Measurements from ENCODE around the gene GTPBP8.
"Not testable (repeated sequence)": the region's sequence is repeated elsewhere in the genome, so short reads cannot be mapped to it uniquely, and the experiment has no call there.

Gene GTPBP8

DNA sequence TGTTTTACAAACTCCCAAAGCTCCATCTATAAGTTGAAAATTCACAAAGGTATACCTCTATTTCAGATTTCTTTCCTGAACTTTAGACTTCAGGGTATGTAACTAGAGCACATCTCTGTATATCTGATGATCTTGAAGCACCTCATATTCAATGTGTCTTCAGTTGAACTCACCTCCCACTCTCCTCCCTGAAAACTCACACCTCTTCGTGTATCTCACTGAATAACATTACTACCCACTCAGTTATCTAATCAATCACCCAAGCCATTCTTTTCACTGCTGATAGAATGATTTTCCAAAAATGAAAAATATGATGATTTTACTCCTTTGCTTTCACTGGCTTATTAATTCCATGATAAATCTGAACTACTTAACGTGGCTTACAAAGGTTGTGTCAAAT is 52.9 kb downstream of the GTPBP8 start:
- H3K36me3 ChIP-seq (ENCODE audit: control insufficient read depth in 2 of 2, insufficient read depth in 1 of 2, low read length in 2 of 2): no peaks in the 10 kb centered on the region
- H3K9me3 ChIP-seq (ENCODE audit: control insufficient read depth, insufficient read depth, low read depth, low read length): no peaks in the 10 kb centered on the region
- H3K4me3 ChIP-seq (ENCODE audit: low read depth, low read length): no peak overlapping the region
- H3K4me1 ChIP-seq (ENCODE audit: control insufficient read depth, insufficient read depth, low read length): no peaks in the 10 kb centered on the region
- H3K27ac ChIP-seq (ENCODE audit: extremely low read depth, low read depth, low read length): no peak overlapping the region
- POLR2A ChIA-PET: no interaction called here
- CTCF ChIA-PET: interaction anchor here (0.9 to 1.6 kb wide), 3 partner anchors 245 to 535 kb away, joined by 4 to 6 read pairs (median 6); no protein-coding TSS in a partner anchor
- TF ChIP-seq ZNF175 (tag by site-specific recombination; IDR thresholded peaks at IDR 0.05): no peak
- TF ChIP-seq, protein P1, sequence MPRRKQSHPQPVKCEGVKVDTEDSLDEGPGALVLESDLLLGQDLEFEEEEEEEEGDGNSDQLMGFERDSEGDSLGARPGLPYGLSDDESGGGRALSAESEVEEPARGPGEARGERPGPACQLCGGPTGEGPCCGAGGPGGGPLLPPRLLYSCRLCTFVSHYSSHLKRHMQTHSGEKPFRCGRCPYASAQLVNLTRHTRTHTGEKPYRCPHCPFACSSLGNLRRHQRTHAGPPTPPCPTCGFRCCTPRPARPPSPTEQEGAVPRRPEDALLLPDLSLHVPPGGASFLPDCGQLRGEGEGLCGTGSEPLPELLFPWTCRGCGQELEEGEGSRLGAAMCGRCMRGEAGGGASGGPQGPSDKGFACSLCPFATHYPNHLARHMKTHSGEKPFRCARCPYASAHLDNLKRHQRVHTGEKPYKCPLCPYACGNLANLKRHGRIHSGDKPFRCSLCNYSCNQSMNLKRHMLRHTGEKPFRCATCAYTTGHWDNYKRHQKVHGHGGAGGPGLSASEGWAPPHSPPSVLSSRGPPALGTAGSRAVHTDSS (tag by site-specific recombination; IDR thresholded peaks at IDR 0.05): no peak
- TF ChIP-seq ZNF366 (tag by site-specific recombination; conservative IDR thresholded peaks at IDR 0.05): no peak
- TF ChIP-seq ZNF785 (tag by site-specific recombination; IDR thresholded peaks at IDR 0.05): no peak
- no peak for TF ChIP-seq ZNF10 (tag by site-specific recombination; IDR thresholded peaks at IDR 0.05)
- TF ChIP-seq ZNF292 (tag by site-specific recombination; IDR thresholded peaks at IDR 0.05; ENCODE audit: borderline replicate concordance, low read depth): no peak

DNA sequence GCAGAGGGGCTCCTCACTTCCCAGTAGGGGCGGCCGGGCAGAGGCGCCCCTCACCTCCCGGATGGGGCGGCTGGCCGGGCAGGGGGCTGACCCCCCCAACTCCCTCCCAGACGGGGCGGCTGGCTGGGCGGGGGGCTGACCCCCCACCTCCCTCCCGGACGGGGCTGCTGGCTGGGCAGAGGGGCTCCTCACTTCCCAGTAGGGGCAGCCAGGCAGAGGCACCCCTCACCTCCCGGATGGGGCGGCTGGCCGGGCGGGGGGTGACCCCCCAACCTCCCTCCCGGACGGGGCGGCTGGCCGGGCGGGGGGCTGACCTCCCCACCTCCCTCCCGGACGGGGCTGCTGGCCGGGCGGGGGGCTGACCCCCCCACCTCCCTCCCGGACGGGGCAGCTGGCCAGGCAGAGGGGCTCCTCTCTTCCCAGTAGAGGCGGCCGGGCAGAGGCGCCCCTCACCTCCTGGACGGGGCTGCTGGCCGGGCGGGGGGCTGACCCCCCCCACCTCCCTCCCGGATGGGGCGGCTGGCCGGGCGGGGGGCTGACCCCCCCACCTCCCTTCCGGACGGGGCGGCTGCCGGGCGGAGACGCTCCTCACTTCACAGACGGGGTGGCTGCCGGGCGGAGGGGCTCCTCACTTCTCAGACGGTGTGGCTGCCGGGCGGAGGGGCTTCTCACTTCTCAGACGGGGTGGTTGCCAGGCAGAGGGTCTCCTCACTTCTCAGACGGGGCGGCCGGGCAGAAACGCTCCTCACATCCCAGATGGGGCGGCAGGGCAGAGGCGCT is 55.6 kb downstream of the GTPBP8 start:
- H3K4me3 ChIP-seq (ENCODE audit: low read depth, low read length); CTCF ChIA-PET; H3K9me3 ChIP-seq (ENCODE audit: control insufficient read depth, insufficient read depth, low read depth, low read length); H3K27ac ChIP-seq (ENCODE audit: extremely low read depth, low read depth, low read length); H3K4me1 ChIP-seq (ENCODE audit: control insufficient read depth, insufficient read depth, low read length); H3K36me3 ChIP-seq (ENCODE audit: control insufficient read depth in 2 of 2, insufficient read depth in 1 of 2, low read length in 2 of 2); POLR2A ChIA-PET: not testable (repeated sequence)

DNA sequence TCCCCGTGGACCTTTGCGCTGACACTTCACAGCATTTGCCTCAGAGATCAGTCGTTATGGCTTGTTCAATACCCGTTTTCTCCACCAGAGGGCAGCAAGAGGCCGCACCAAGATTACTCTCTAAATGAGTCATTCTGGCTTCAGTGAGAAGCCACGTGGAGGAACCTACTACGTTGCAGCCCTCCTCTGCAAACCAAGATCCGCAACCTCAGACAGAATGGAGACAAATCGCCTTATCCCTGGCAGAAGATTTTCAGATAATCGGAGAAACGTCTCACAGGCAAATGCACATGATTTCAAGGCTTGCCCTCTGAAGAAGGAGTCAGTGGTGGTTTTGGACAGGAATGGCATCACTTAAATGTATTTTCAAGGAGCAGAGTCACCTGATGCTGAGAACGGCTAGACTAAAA is 60.5 kb downstream of the GTPBP8 start:
- ChIA-PET POLR2A (no interaction called here), CTCF (interaction anchor here (0.6 to 3.9 kb wide), 7 partner anchors 21 to 548 kb away, joined by 3 to 38 read pairs (median 3); no protein-coding TSS in a partner anchor)
- Histone ChIP-seq H3K4me3 (ENCODE audit: low read depth, low read length) (no peak overlapping the region), H3K9me3 (ENCODE audit: control insufficient read depth, insufficient read depth, low read depth, low read length) (no peaks in the 10 kb centered on the region), H3K36me3 (ENCODE audit: control insufficient read depth in 2 of 2, insufficient read depth in 1 of 2, low read length in 2 of 2) (no peaks in the 10 kb centered on the region), H3K4me1 (ENCODE audit: control insufficient read depth, insufficient read depth, low read length) (no peaks in the 10 kb centered on the region), H3K27ac (ENCODE audit: extremely low read depth, low read depth, low read length) (no peak overlapping the region)
- TF ChIP-seq ZNF561 (tag by site-specific recombination; IDR thresholded peaks at IDR 0.05; ENCODE audit: borderline replicate concordance) (no peak), ZNF571 (tag by site-specific recombination; IDR thresholded peaks at IDR 0.05) (no peak), ZSCAN30 (tag by site-specific recombination; IDR thresholded peaks at IDR 0.05) (peak; percentile 82), MEIS1 (CRISPR knock-in tag; IDR thresholded peaks at IDR 0.05; ENCODE audit: borderline replicate concordance) (no peak), ZBTB17 (tag by site-specific recombination; IDR thresholded peaks at IDR 0.05) (peak; percentile 40; the same call in 1 of the 2 replicates), ZNF768 (tag by site-specific recombination; IDR thresholded peaks at IDR 0.05) (no peak), ZBTB20 (tag by site-specific recombination; IDR thresholded peaks at IDR 0.05) (no peak), ZNF239 (tag by site-specific recombination; IDR thresholded peaks at IDR 0.05) (no peak), ZFP69B (tag by site-specific recombination; IDR thresholded peaks at IDR 0.05) (peak; percentile 50; the same call in 1 of the 2 replicates)
- TF ChIP-seq, protein P2, sequence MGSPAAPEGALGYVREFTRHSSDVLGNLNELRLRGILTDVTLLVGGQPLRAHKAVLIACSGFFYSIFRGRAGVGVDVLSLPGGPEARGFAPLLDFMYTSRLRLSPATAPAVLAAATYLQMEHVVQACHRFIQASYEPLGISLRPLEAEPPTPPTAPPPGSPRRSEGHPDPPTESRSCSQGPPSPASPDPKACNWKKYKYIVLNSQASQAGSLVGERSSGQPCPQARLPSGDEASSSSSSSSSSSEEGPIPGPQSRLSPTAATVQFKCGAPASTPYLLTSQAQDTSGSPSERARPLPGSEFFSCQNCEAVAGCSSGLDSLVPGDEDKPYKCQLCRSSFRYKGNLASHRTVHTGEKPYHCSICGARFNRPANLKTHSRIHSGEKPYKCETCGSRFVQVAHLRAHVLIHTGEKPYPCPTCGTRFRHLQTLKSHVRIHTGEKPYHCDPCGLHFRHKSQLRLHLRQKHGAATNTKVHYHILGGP (tag by site-specific recombination; IDR thresholded peaks at IDR 0.05): no peak
- TF ChIP-seq, protein P3, sequence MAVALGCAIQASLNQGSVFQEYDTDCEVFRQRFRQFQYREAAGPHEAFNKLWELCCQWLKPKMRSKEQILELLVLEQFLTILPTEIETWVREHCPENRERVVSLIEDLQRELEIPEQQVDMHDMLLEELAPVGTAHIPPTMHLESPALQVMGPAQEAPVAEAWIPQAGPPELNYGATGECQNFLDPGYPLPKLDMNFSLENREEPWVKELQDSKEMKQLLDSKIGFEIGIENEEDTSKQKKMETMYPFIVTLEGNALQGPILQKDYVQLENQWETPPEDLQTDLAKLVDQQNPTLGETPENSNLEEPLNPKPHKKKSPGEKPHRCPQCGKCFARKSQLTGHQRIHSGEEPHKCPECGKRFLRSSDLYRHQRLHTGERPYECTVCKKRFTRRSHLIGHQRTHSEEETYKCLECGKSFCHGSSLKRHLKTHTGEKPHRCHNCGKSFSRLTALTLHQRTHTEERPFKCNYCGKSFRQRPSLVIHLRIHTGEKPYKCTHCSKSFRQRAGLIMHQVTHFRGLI (tag by site-specific recombination; IDR thresholded peaks at IDR 0.05): no peak; the same call in 1 of the 2 replicates
- TF ChIP-seq, protein P4, sequence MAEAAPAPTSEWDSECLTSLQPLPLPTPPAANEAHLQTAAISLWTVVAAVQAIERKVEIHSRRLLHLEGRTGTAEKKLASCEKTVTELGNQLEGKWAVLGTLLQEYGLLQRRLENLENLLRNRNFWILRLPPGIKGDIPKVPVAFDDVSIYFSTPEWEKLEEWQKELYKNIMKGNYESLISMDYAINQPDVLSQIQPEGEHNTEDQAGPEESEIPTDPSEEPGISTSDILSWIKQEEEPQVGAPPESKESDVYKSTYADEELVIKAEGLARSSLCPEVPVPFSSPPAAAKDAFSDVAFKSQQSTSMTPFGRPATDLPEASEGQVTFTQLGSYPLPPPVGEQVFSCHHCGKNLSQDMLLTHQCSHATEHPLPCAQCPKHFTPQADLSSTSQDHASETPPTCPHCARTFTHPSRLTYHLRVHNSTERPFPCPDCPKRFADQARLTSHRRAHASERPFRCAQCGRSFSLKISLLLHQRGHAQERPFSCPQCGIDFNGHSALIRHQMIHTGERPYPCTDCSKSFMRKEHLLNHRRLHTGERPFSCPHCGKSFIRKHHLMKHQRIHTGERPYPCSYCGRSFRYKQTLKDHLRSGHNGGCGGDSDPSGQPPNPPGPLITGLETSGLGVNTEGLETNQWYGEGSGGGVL (tag by site-specific recombination; IDR thresholded peaks at IDR 0.05): no peak
- TF ChIP-seq, protein P5, sequence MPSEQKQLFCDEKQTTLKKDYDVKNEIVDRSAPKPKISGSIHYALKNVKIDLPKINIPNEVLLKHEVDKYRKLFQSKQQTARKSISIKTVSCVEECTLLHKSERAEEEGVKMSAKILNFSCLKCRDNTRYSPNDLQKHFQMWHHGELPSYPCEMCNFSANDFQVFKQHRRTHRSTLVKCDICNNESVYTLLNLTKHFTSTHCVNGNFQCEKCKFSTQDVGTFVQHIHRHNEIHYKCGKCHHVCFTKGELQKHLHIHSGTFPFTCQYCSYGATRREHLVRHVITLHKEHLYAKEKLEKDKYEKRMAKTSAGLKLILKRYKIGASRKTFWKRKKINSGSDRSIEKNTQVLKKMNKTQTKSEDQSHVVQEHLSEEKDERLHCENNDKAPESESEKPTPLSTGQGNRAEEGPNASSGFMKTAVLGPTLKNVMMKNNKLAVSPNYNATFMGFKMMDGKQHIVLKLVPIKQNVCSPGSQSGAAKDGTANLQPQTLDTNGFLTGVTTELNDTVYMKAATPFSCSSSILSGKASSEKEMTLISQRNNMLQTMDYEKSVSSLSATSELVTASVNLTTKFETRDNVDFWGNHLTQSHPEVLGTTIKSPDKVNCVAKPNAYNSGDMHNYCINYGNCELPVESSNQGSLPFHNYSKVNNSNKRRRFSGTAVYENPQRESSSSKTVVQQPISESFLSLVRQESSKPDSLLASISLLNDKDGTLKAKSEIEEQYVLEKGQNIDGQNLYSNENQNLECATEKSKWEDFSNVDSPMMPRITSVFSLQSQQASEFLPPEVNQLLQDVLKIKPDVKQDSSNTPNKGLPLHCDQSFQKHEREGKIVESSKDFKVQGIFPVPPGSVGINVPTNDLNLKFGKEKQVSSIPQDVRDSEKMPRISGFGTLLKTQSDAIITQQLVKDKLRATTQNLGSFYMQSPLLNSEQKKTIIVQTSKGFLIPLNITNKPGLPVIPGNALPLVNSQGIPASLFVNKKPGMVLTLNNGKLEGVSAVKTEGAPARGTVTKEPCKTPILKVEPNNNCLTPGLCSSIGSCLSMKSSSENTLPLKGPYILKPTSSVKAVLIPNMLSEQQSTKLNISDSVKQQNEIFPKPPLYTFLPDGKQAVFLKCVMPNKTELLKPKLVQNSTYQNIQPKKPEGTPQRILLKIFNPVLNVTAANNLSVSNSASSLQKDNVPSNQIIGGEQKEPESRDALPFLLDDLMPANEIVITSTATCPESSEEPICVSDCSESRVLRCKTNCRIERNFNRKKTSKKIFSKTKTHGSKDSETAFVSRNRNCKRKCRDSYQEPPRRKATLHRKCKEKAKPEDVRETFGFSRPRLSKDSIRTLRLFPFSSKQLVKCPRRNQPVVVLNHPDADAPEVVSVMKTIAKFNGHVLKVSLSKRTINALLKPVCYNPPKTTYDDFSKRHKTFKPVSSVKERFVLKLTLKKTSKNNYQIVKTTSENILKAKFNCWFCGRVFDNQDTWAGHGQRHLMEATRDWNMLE (tag by site-specific recombination; conservative IDR thresholded peaks at IDR 0.05; ENCODE audit: low read depth): no peak

Data from HEK293 (cell line).